MM.1S (cell line): ENCODE data around the gene LRRC23.

ENCODE experiments used
- DNase-seq: peaks from one replicate; pipeline ENCODE4 v3.0.0-alpha.2; 2015
- H2AFZ ChIP-seq: fragments of 300-600 bp; sonication (generic); 2 replicates; pipeline ENCODE4 v1.6.0; 2016; ENCODE audit warnings: antibody characterized with exemption, low read length
- H3F3A ChIP-seq: fragments of 300-600 bp; sonication (generic); 2 replicates; pipeline ENCODE4 v1.6.1; 2016; ENCODE audit warnings: mild to moderate bottlenecking, antibody characterized with exemption, low read length, moderate library complexity, mixed read lengths; ENCODE audit not compliant: insufficient read depth
- H3K27ac ChIP-seq: fragments of 300-600 bp; sonication (generic); 2 replicates; pipeline ENCODE4 v1.5.1; 2016; ENCODE audit warnings: mild to moderate bottlenecking, low read length
- H3K27me3 ChIP-seq: fragments of 300-600 bp; sonication (generic); replicated peaks from 2 replicates; pipeline ENCODE4 v1.6.0; 2016; ENCODE audit warnings: low read length; ENCODE audit not compliant: insufficient read depth
- H3K36me3 ChIP-seq: fragments of 300-600 bp; sonication (generic); replicated peaks from 2 replicates; pipeline ENCODE4 v1.6.1; 2016; ENCODE audit warnings: mild to moderate bottlenecking, low read length, mixed read lengths; ENCODE audit not compliant: insufficient read depth
- H3K4me1 ChIP-seq: fragments of 300-600 bp; sonication (generic); 2 replicates; pipeline ENCODE4 v1.6.1; 2016; ENCODE audit warnings: low read length, mixed read lengths
- H3K4me2 ChIP-seq: fragments of 300-600 bp; sonication (generic); 2 replicates; pipeline ENCODE4 v1.6.0; 2016; ENCODE audit warnings: low read depth, low read length
- H3K4me3 ChIP-seq: fragments of 300-600 bp; sonication (generic); 2 replicates; pipeline ENCODE4 v1.5.1; 2016; ENCODE audit warnings: low read length, mixed read lengths
- H3K79me2 ChIP-seq: fragments of 300-600 bp; sonication (generic); 2 replicates; pipeline ENCODE4 v1.6.1; 2016; ENCODE audit warnings: mixed run types, low read length, mixed read lengths
- H3K9ac ChIP-seq: fragments of 300-600 bp; sonication (generic); 2 replicates; pipeline ENCODE4 v1.6.1; 2016; ENCODE audit warnings: low read length, mixed read lengths
- H3K9me2 ChIP-seq: fragments of 300-600 bp; sonication (generic); replicated peaks from 2 replicates; pipeline ENCODE4 v1.6.1; 2016; ENCODE audit warnings: mild to moderate bottlenecking, low read length, mixed read lengths; ENCODE audit not compliant: insufficient read depth
- H3K9me3 ChIP-seq: fragments of 300-600 bp; sonication (generic); replicated peaks from 2 replicates; pipeline ENCODE4 v1.6.1; 2016; ENCODE audit warnings: mild to moderate bottlenecking, low read length, mixed read lengths; ENCODE audit not compliant: insufficient read depth
- H4K20me1 ChIP-seq: fragments of 300-600 bp; sonication (generic); 2 replicates; pipeline ENCODE4 v1.6.1; 2016; ENCODE audit warnings: mild to moderate bottlenecking, low read length, moderate library complexity, mixed read lengths; ENCODE audit not compliant: insufficient read depth
- EZH2 ChIP-seq: fragments of 300-600 bp; sonication (generic); optimal IDR thresholded peaks from 2 replicates; pipeline ENCODE3; 2017; ENCODE audit warnings: low read depth, mild to moderate bottlenecking, antibody characterized with exemption, low read length, mixed read lengths
- EZH2phosphoT487 ChIP-seq: fragments of 300-600 bp; sonication (generic); IDR thresholded peaks from 2 replicates; pipeline ENCODE4 v1.6.1; 2018; ENCODE audit warnings: antibody characterized with exemption, low read length
- TF ChIP-seq, protein P1 (sequence below): fragments of 300-600 bp; sonication (generic); IDR thresholded peaks from 2 replicates; pipeline ENCODE4 v1.5.1; 2016; ENCODE audit warnings: antibody characterized with exemption, low read length, mixed read lengths

The LRRC23 gene

DNA sequence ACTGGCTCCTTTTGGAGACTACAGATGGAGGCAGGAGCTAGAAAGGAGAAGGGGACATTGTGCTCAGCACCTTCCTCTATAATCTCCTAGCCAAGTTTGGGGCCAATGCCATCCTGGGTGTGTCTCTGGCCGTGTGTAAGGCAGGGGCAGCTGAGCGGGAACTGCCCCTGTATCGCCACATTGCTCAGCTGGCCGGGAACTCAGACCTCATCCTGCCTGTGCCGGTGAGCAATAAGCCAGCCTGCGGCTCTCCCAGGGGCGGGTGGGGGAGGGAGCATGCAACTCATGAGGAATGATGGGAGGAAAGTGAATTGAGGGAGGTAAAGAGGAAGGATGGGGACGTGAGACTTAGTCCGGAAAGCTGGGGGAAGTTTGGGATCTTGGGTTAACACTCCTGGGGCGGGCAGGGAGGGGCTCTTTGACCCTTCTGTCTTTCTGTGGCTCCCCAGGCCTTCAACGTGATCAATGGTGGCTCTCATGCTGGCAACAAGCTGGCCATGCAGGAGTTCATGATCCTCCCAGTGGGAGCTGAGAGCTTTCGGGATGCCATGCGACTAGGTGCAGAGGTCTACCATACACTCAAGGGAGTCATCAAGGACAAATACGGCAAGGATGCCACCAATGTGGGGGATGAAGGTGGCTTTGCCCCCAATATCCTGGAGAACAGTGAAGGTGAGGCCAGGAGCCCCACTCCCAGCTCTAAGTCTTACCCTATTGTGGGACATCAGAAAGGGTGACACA, 13.0 kb downstream of the LRRC23 start:
- no peak overlapping the region for H3K4me2 ChIP-seq

DNA sequence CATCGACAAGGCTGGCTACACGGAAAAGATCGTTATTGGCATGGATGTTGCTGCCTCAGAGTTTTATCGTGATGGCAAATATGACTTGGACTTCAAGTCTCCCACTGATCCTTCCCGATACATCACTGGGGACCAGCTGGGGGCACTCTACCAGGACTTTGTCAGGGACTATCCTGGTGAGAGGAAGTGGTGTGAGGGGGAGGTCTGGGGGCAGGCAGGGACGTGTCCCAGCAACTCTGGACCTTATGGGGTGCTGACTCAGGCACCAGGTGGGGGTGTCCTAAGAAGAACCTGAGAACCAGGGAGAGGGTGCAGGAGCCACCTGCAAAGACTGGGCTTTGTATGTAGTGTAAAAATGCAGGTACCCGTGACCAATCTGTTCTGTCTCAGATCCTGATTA, 15.0 kb downstream of the LRRC23 start:
- Histone ChIP-seq H3K27ac (peak overlapping the region; percentile 92), H3K9me3 (no peaks in the 10 kb centered on the region), H3K79me2 (peaks cover 58% of the 10 kb centered on the region), H3K9ac (peak overlapping the region; percentile 10; the same call in 1 of the 2 replicates), H2AFZ (no peak overlapping the region), H3K27me3 (no peaks in the 10 kb centered on the region), H3K4me1 (peaks cover 75% of the 10 kb centered on the region), H3K4me2 (peak overlapping the region; percentile 9; the same call in 1 of the 2 replicates), H3K36me3 (peaks cover 10% of the 10 kb centered on the region; the same call in 1 of the 2 replicates), H3K9me2 (no peaks in the 10 kb centered on the region), H4K20me1 (no peaks in the 10 kb centered on the region), H3F3A (peaks cover 66% of the 10 kb centered on the region), H3K4me3 (no peak overlapping the region)
- TF ChIP-seq EZH2: no peak
- no peak for TF ChIP-seq EZH2phosphoT487
- TF ChIP-seq, protein P1, sequence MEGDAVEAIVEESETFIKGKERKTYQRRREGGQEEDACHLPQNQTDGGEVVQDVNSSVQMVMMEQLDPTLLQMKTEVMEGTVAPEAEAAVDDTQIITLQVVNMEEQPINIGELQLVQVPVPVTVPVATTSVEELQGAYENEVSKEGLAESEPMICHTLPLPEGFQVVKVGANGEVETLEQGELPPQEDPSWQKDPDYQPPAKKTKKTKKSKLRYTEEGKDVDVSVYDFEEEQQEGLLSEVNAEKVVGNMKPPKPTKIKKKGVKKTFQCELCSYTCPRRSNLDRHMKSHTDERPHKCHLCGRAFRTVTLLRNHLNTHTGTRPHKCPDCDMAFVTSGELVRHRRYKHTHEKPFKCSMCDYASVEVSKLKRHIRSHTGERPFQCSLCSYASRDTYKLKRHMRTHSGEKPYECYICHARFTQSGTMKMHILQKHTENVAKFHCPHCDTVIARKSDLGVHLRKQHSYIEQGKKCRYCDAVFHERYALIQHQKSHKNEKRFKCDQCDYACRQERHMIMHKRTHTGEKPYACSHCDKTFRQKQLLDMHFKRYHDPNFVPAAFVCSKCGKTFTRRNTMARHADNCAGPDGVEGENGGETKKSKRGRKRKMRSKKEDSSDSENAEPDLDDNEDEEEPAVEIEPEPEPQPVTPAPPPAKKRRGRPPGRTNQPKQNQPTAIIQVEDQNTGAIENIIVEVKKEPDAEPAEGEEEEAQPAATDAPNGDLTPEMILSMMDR: peak; percentile 37
- peak; percentile 55 for DNase-seq

More for the DNA sequence above, 13.0 kb downstream of the LRRC23 start:
- Histone ChIP-seq H3K36me3 (peaks cover 10% of the 10 kb centered on the region; the same call in 1 of the 2 replicates), H4K20me1 (no peaks in the 10 kb centered on the region), H3F3A (peaks cover 48% of the 10 kb centered on the region), H3K9me3 (no peaks in the 10 kb centered on the region), H3K9ac (no peak overlapping the region), H3K9me2 (no peaks in the 10 kb centered on the region), H3K4me1 (peaks cover 57% of the 10 kb centered on the region), H2AFZ (no peak overlapping the region), H3K79me2 (peaks cover 54% of the 10 kb centered on the region), H3K27ac (peak overlapping the region; percentile 19; the same call in 1 of the 2 replicates), H3K27me3 (no peaks in the 10 kb centered on the region), H3K4me3 (no peak overlapping the region)
- no peak for DNase-seq
- no peak for TF ChIP-seq EZH2
- TF ChIP-seq, protein P1: no peak

DNA sequence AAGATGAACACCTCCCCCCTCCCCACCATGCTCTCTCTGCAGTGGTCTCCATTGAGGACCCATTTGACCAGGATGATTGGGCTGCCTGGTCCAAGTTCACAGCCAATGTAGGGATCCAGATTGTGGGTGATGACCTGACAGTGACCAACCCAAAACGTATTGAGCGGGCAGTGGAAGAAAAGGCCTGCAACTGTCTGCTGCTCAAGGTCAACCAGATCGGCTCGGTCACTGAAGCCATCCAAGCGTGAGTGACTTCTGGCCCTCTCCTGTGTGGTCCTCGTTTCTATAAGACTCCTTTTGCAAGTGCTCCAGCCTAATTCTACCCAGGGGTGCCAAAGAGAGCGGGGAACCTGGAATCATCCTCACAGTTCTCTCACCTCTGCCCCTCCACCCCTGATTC, 16.9 kb downstream of the LRRC23 start:
- H2AFZ ChIP-seq: no peak overlapping the region
- peaks cover 41% of the 10 kb centered on the region for H3K79me2 ChIP-seq
- no peak overlapping the region for H3K4me3 ChIP-seq
- no peak for DNase-seq
- no peaks in the 10 kb centered on the region for H4K20me1 ChIP-seq
- H3F3A ChIP-seq: peaks cover 64% of the 10 kb centered on the region
- peak overlapping the region; percentile 76; the same call in 1 of the 2 replicates for H3K4me2 ChIP-seq
- H3K9ac ChIP-seq: peak overlapping the region; percentile 23; the same call in 1 of the 2 replicates
- H3K9me3 ChIP-seq: no peaks in the 10 kb centered on the region
- no peaks in the 10 kb centered on the region for H3K9me2 ChIP-seq
- H3K36me3 ChIP-seq: peaks cover 6% of the 10 kb centered on the region; the same call in 1 of the 2 replicates
- no peak for TF ChIP-seq EZH2phosphoT487
- TF ChIP-seq, protein P1: no peak
- TF ChIP-seq EZH2: no peak
- peaks cover 80% of the 10 kb centered on the region for H3K4me1 ChIP-seq
- peak overlapping the region; percentile 92 for H3K27ac ChIP-seq
- no peaks in the 10 kb centered on the region for H3K27me3 ChIP-seq
